ENCODE results near the gene PSMF1. TPM values are rescaled to one million over a fixed set of nuclear protein-coding genes. Genes with fewer than 3 reads are reported as not detected.

Gene PSMF1
- total and polyA plus RNA-seq, 2 of the 4 experiments (the other 2 are of a cell fraction), result 93.6 to 109 TPM

GRCh38 chr20:1083431-1084080 lies 34.8 kb upstream of the PSMF1 start:
- H3K14ac ChIP-seq (replicated peaks; ENCODE audit: low read depth, low read length), result no peak overlapping the region
- no peak overlapping the region for H3K4me2 ChIP-seq (ENCODE audit: low read depth, low read length)
- H3K18ac ChIP-seq (ENCODE audit: low read depth, low read length), result no peak overlapping the region
- H3K27me3 ChIP-seq (ENCODE audit: control insufficient read depth, insufficient read depth, low read length), result no peaks in the 10 kb centered on the region
- no peak overlapping the region for H3K27ac ChIP-seq (ENCODE audit: insufficient read depth, low read length)
- H2BK5ac ChIP-seq (ENCODE audit: low read depth, low read length, poor library complexity, severe bottlenecking), result no peak overlapping the region
- intact Hi-C loops (cut with micrococcal nuclease) (no loop called here), dilution Hi-C loops (cut with HindIII; ENCODE audit: low sequenced_read_pairs, unreplicated experiment) (no loop called here), in situ Hi-C loops (cut with MboI; ENCODE audit: low sequenced_read_pairs) (no loop called here)
- H3K4ac ChIP-seq (ENCODE audit: low read depth, low read length), result no peak overlapping the region
- H2BK120ac ChIP-seq (ENCODE audit: low read depth, low read length), result no peak overlapping the region
- no peak overlapping the region for H2AK9ac ChIP-seq (replicated peaks; ENCODE audit: low read depth, low read length, poor library complexity)
- H4K5ac ChIP-seq (ENCODE audit: low read depth, low read length), result no peak overlapping the region
- no peak overlapping the region for H2BK15ac ChIP-seq (ENCODE audit: low read depth, low read length)
- no peaks in the 10 kb centered on the region for H3K36me3 ChIP-seq (ENCODE audit: control insufficient read depth, insufficient read depth, low read length)
- ChIA-PET POLR2A (ENCODE audit: unreplicated experiment) (no interaction called here), CTCF (no interaction called here)
- H3K4me3 ChIP-seq (ENCODE audit: insufficient read depth, low read depth, low read length), result no peak overlapping the region
- H2AK5ac ChIP-seq (ENCODE audit: low read depth, low read length), result no peak overlapping the region
- H3K56ac ChIP-seq (ENCODE audit: extremely low read depth, insufficient read depth, low read length), result no peak overlapping the region
- H4K8ac ChIP-seq (ENCODE audit: low read depth in 2 of 2, low read length in 2 of 2), result no peak overlapping the region
- ATAC-seq (ENCODE audit: low read depth) (no peak), DNase-seq (peak; percentile 7)
- no peak overlapping the region for H2AFZ ChIP-seq (replicated peaks; ENCODE audit: low read length, poor library complexity)
- TF ChIP-seq RAD21 (IDR thresholded peaks at IDR 0.05; ENCODE audit: low read length) (no peak), FOS (IDR thresholded peaks at IDR 0.05; ENCODE audit: low read depth, low read length) (no peak), MXI1 (IDR thresholded peaks at IDR 0.05; ENCODE audit: borderline replicate concordance, low read depth, low read length) (no peak), BHLHE40 (IDR thresholded peaks at IDR 0.05; ENCODE audit: low read depth, low read length) (no peak), NFE2L2 (IDR thresholded peaks at IDR 0.05; ENCODE audit: low read depth, low read length) (no peak), USF2 (IDR thresholded peaks at IDR 0.05; ENCODE audit: low read depth, low read length) (no peak), CHD1 (IDR thresholded peaks at IDR 0.05; ENCODE audit: low read depth, low read length) (no peak), MAZ (IDR thresholded peaks at IDR 0.05; ENCODE audit: borderline replicate concordance, low read depth, low read length) (no peak), CTCF (conservative IDR thresholded peaks at IDR 0.05; ENCODE audit: low read depth, low read length) (no peak), RCOR1 (IDR thresholded peaks at IDR 0.05; ENCODE audit: insufficient replicate concordance, low read length) (no peak), MAFK (IDR thresholded peaks at IDR 0.05; ENCODE audit: low read depth, low read length) (no peak), POLR2A (IDR thresholded peaks at IDR 0.05; ENCODE audit: low read depth, low read length) (no peak), CEBPB (IDR thresholded peaks at IDR 0.05; ENCODE audit: low read depth, low read length) (no peak), RFX5 (IDR thresholded peaks at IDR 0.05; ENCODE audit: low read depth, low read length) (no peak), SMC3 (IDR thresholded peaks at IDR 0.05; ENCODE audit: low read depth, low read length) (no peak)
- TF ChIP-seq, protein P1, sequence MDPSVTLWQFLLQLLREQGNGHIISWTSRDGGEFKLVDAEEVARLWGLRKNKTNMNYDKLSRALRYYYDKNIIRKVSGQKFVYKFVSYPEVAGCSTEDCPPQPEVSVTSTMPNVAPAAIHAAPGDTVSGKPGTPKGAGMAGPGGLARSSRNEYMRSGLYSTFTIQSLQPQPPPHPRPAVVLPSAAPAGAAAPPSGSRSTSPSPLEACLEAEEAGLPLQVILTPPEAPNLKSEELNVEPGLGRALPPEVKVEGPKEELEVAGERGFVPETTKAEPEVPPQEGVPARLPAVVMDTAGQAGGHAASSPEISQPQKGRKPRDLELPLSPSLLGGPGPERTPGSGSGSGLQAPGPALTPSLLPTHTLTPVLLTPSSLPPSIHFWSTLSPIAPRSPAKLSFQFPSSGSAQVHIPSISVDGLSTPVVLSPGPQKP (IDR thresholded peaks at IDR 0.05; ENCODE audit: borderline replicate concordance, low read depth, low read length), result no peak
- 0 out of 2 replicates have a peak, but pooled peaks cover 2% of the 10 kb centered on the region for H3K9me3 ChIP-seq (ENCODE audit: control insufficient read depth, insufficient read depth, low read length)
- H4K20me1 ChIP-seq (ENCODE audit: insufficient read depth, low read length), result no peaks in the 10 kb centered on the region
- H3K23ac ChIP-seq (ENCODE audit: low read depth, low read length), result no peak overlapping the region
- no peak overlapping the region for H2BK20ac ChIP-seq (ENCODE audit: low read depth, low read length)
- H3K9ac ChIP-seq (ENCODE audit: low read depth, low read length), result no peak overlapping the region
- H3K9me1 ChIP-seq (ENCODE audit: insufficient read depth, low read length), result no peaks in the 10 kb centered on the region
- BruUV-seq (replicated peaks), result no TSS peak
- WGBS, 2 experiments (ENCODE audit: extremely low coverage in 2 of 2, insufficient read length in 1 of 2), result no CpG with 5 or more reads among the region's 5 CpGs
- no peaks in the 10 kb centered on the region for H3K4me1 ChIP-seq (ENCODE audit: control insufficient read depth, insufficient read depth, low read length)
- no peak overlapping the region for H4K91ac ChIP-seq (ENCODE audit: insufficient read depth, low read depth, low read length)
- no peaks in the 10 kb centered on the region for H3K79me1 ChIP-seq (ENCODE audit: low read depth in 1 of 2, low read length in 2 of 2)

All from IMR-90 (cell line).